NCI-H748 treated with DMSO at 0.1 percent for 48 hours (cell line): ENCODE measurements around the gene BBS9.
"Not testable (repeated sequence)": the region's sequence is repeated elsewhere in the genome, so short reads cannot be mapped to it uniquely, and the experiment has no call there.

Source experiments
- DNase-seq: peaks from one replicate; lab custom pipeline; 2025; lab: John Stamatoyannopoulos, UW

BBS9 gene

DNA sequence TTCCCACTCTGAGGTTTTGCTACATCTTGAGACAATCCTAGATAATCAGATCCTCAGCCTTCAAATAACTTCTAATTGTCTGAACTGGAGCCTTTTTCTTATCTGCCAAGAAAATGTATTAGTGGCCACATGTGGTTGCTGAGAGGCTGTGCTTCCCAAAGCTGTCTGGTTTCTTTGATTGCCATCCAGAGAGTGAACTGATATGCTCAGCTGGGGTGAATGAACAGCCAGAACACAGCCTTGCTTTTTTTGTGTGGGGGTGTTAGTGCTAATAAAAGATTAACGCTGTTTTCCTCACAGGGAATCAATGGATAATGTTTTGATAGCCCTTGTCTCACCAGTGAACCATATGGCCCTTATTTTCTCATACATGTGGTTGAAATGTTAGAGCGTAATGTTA lies 66.9 kb downstream of the BBS9 start:
- DNase-seq, result no peak

DNA sequence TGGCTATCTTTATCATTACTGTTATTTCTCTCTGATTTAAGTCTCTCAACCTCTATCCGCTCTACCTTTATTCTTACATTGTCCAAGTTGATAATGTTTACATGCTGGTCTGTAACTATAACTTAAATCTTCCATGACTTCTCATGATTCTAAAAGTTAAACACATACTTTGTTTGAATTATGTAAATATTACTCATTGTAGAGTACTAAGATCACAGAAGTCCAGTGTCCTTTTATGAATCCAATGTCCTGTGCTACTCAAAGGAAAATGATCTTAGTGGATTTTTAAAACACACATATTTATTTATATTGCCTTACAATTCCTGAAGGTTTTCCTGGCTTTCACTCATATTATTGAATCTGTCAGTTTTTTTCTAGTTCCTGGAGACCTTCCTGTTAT lies 70.9 kb downstream of the BBS9 start:
- no peak for DNase-seq

DNA sequence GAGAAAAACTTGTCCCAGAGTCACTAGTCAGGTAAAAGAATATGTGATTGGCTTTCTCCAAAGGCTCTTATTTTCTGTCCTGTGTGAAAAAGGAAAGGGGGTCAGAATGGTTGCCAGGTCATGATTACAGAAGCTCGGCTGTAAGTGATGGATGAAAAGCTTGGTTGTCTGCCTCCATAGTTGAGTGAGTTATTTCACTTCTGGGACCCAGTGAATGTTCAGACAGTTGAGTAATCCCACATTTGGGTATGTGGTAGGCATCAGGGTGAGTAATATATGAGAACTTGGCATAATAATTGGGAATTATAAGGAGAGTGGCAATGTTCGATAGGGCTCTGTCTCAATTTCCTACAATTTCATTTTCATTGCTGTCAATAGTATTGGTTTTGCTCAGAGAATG lies 72.5 kb downstream of the BBS9 start:
- DNase-seq, result no peak

GRCh38 chr7:33210958-33211357 lies 81.6 kb downstream of the BBS9 start:
- no peak for DNase-seq

GRCh38 chr7:33212144-33212543 lies 82.8 kb downstream of the BBS9 start:
- DNase-seq, result no peak

DNA sequence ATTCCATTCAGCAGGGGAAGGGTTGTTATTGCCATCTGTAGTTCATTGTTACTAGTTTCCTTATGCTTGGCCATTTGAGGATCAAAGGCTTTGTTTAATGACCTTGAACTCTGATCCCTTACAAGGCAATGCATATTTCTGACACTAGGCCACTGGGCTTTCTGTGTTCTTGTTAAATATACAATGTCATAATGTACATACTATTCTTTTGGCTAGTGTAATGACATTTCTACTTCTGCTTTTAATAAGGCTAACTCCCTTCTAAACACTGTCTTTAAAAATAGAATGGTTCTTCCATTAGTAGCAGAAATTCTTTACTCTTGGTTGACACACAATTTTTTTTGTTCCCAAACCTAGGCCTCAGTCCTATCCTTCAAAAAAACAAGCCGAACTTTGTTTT lies 86.6 kb downstream of the BBS9 start:
- DNase-seq, result no peak

DNA sequence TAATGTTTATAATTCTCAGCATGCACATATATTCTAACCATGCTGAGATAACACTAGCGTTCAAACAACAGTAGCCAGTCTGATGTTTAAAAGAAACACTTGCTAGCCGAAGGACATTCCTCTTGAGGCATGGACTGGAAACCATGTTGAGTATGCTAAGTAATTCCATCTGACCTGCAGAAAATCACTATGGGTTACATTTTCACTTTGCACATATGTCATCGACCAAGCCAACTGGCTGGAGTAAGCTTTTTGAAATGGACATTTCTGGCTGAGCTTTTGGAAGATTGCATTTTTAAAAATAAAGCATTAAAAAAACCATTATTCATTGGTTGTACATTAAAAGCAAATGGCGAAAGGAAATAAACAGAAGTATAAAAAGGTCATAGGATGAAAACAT lies 88.2 kb downstream of the BBS9 start:
- no peak for DNase-seq

GRCh38 chr7:33218841-33219535 lies 89.6 kb downstream of the BBS9 start:
- not testable (repeated sequence) for DNase-seq

DNA sequence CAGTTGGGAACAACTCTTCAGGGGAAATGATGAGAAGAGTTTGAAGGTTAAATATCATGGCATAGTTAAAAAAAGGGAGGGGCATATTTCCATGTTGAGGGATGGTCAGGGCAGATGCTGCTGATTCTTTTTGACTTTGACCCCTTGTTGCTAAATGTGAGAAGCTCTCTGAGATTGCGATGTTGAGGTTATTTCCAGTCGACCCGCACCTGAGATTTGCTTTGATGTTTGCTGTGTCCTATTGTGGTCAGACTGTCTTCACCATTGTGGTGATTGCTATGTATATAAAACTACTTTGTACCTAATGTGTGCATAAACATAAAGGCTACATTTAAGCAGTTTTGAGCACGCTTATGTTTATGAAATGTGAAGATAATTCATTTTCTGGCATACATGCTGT lies 90.9 kb downstream of the BBS9 start:
- DNase-seq, result no peak

DNA sequence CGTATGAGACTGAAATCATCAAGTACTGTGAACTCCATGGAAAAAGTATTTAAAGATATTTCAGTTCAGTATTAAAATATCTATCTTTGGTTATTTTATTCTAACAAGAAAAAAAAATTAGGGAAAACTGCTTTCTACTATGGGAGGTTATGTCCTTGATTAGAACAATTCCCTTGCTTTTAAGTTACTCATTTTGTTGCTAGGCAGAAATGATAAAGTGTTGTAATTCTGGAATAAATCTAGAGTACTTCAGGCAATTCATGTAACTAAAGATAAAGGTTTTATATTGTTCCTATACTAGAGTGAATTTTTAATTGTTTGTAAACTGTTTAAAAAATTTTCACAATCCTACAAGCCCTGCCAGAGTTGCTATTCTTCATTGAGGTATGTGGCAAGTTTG lies 92.0 kb downstream of the BBS9 start:
- no peak for DNase-seq

DNA sequence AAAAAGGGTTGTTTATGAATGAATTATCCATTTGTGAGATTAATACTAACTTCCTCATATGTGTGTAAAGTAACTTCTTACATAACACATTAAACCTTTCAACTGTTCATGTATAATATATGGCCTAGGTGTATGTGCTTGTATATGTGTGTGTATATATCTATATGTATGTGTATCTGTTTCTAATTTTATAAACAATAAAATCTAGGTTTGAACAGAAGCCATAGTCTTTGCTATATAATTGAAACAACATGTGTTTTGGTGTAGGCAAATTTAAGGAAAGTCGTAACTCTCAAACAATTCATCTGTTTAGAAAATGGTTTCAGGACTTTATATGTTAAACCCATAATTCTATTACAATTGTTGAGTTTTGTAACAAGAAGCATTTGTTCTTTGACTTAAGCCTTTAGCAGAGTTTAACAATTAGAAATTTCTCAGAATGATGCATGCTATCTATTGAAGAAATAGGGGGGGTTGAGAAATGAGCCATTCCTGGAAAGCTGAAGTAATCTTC lies 103.3 kb downstream of the BBS9 start:
- no peak for DNase-seq

- DNase-seq, result no peak
Measured at GRCh38 chr7:33233659-33234058, 104.3 kb downstream of the BBS9 start.

DNA sequence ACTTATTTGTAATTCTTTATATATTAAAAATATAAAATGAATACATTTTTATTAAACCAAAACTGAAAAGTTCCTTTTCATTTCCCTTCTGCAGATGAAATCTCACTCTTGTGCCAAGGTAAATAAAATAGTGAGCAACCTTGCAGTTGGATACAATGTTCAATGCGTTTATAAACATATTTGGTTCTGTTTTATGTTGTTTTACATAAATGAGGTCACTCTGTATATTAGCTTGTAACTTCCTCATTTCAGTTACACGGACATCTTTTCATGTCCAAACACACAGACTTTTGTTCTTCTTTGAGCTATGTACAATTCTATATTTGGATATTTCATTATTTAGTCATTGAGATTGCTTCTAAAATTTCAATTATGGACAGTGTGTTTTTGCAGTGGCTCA lies 107.7 kb downstream of the BBS9 start:
- DNase-seq, result no peak

- DNase-seq, result peak; percentile 53
Measured at GRCh38 chr7:33243319-33243881, 114.0 kb downstream of the BBS9 start.

- no peak for DNase-seq
Measured at GRCh38 chr7:33248671-33249070, 119.3 kb downstream of the BBS9 start.

DNA sequence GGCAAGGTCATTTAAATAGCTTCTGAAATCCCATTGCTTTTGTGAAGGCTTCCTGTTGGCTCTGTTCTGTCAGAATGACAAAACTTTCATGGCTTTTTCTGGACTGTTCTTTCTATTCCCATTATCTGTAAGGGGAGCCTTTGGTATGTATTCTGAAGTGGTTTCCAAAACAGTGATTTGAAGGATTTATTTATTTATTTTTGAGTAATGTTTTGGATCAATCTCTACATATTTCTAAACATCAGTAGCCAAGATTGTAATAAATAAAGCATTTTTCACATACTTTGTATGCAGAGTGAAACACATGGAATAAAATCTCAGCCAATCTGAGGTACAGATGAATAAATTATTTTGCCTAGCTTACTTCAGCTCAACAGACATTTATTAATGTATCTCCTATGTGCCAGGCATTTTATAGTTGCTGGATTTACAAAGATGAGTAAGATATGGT lies 121.1 kb downstream of the BBS9 start:
- no peak for DNase-seq

- no peak for DNase-seq
Measured at GRCh38 chr7:33251301-33251700, 121.9 kb downstream of the BBS9 start.

DNA sequence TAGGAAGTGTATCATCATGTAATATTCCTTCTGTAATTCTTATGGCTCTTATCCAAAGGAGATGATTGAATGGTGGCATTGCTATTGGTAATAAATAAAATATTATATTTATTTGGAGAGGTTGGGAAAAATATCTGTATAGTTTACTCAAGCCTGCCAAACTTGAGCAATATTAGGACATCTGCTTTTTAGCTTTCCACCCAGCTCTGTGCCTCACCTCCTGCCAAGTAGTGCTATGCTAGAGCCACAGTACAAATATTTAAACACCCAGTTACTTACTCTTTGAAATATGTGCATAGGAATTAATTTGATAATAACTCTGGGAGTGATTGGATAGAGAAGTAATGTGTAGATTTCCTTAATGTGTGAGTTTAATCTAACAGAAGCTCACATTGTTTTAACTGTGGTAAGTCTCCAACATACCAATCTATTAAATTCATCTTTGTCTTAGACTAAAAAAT lies 129.2 kb downstream of the BBS9 start:
- no peak for DNase-seq

- DNase-seq, result no peak
Measured at GRCh38 chr7:33261585-33261984, 132.2 kb downstream of the BBS9 start.

DNA sequence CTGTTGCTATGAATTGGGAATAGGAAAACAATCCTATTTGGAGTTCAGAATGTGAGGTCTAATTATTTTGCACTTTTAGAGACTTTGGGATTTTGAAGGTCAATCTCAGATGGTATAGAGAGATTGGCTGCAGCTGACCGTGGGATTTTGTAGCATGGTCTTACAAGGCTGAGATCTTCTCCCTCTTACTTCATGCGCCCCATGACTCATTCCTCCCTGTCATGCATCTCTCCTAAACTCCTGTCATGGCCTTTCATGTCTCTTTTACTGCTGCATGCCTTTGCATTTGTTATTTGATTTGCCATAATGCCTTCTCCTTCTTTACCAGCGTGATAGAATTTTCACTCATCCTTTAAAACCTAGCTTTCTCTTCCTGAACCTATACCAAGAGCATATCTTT lies 133.1 kb downstream of the BBS9 start:
- no peak for DNase-seq

GRCh38 chr7:33271839-33272371 lies 142.5 kb downstream of the BBS9 start:
- DNase-seq, result not testable (repeated sequence)

DNA sequence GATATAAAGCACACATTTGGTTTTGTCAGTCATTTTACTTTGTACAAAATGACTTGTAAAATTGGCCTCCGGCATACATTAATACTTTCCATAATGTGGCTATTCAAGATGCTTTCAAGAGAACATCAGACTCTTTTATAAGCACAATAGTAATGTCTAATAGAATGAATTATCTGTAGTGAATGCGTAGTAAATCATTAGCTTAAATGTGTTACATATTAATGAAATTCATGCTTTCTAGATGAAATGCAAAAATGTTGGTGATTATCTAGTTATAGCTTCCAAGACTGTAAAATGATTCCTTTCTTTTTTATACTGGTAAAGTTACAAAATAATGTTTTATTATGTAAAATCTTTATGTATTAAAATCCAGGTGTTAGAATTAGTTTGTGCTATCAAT lies 144.0 kb downstream of the BBS9 start:
- DNase-seq, result no peak

- no peak for DNase-seq
Measured at GRCh38 chr7:33276325-33276724, 147.0 kb downstream of the BBS9 start.

- no peak for DNase-seq
Measured at GRCh38 chr7:33276729-33277128, 147.4 kb downstream of the BBS9 start.
